GM18870 (cell line): ENCODE measurements around the gene NSUN5.
A peak's percentile ranks its signal among the peaks of the same experiment; 100 is the strongest.
"Not testable (repeated sequence)": the region's sequence is repeated elsewhere in the genome, so short reads cannot be mapped to it uniquely, and the experiment has no call there.

Experiments
- ATAC-seq: cut with Tn5 transposase; IDR thresholded peaks from one replicate; pipeline ENCODE4 v1.9.1; 2021; ENCODE audit warnings: moderate library complexity; ENCODE audit not compliant: unreplicated experiment

Gene NSUN5

GRCh38 chr7:73297235-73297634 is 11.4 kb downstream of the NSUN5 start:
- not testable (repeated sequence) for ATAC-seq

- ATAC-seq = not testable (repeated sequence)
Measured at GRCh38 chr7:73277210-73277609, 31.4 kb downstream of the NSUN5 start.

GRCh38 chr7:73267813-73268212 is 40.8 kb downstream of the NSUN5 start:
- ATAC-seq = not testable (repeated sequence)

- peak; percentile 84 for ATAC-seq
Measured at GRCh38 chr7:73266719-73267368, 41.8 kb downstream of the NSUN5 start.

- not testable (repeated sequence) for ATAC-seq
Measured at GRCh38 chr7:73262416-73262815, 46.2 kb downstream of the NSUN5 start.
